HG02798 (cell line): Measurements from ENCODE around the gene GOLGA6L24.
"Not testable (repeated sequence)": the region's sequence is repeated elsewhere in the genome, so short reads cannot be mapped to it uniquely, and the experiment has no call there.

Source experiments
- ATAC-seq: cut with Tn5 transposase; IDR thresholded peaks from one replicate; pipeline ENCODE4 v1.9.1; 2021; ENCODE audit warnings: mild to moderate bottlenecking; ENCODE audit not compliant: unreplicated experiment, poor library complexity

Gene GOLGA6L24, protein sequence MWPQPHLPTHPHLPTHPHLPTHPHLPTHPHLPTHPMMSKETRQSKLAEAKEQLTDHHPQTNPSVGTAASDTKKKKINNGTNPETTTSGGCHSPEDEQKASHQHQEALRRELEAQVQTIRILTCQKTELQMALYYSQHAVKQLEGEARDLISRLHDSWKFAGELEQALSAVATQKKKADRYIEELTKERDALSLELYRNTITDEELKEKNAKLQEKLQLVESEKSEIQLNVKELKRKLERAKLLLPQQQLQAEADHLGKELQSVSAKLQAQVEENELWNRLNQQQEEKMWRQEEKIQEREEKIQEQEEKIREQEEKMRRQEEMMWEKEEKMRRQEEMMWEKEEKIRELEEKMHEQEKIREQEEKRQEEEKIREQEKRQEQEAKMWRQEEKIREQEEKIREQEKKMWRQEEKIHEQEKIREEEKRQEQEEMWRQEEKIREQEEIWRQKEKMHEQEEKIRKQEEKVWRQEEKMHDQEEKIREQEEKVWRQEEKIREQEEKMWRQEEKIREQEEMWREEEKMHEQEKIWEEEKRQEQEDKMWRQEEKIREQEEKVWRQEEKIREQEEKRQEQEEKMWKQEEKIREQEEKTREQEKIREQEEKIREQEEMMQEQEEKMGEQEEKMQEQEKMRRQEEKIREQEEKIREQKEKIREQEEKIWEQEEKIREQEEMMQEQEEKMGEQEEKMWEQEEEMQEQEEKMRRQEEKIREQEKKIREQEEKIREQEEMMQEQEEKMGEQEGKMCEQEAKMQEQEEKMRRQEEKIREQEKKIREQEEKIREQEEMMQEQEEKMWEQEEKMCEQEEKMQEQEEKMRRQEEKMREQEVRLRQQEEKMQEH

DNA sequence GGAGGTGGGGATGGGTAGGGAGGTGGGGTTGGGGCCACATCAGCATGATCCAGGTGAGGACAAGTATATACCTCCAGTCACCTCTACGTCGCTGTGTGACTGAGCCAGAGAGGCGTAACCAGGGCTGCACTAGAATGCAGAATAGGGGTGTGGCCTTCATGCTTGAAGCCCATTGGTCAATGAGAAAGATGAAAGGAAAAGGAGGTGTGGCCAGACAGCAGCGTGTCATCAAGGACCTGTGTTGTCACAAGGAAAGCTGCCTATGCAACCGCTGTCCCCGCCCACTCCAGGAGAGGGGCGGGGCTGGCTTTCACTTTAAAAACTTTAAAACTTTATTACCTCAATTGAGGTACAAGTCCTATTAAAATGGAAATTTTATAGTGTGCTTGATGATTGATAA, at the start of gene GOLGA6L24:
TSS of gene GOLGA6L24 (minus strand) at position 101 of the 400 bp plus-strand sequence. CDS start at position 40, 61 bp downstream.
- not testable (repeated sequence) for ATAC-seq

- not testable (repeated sequence) for ATAC-seq
These were observed 45.0 kb upstream of the GOLGA6L24 start for GRCh38 chr15:28402774-28403435.

DNA sequence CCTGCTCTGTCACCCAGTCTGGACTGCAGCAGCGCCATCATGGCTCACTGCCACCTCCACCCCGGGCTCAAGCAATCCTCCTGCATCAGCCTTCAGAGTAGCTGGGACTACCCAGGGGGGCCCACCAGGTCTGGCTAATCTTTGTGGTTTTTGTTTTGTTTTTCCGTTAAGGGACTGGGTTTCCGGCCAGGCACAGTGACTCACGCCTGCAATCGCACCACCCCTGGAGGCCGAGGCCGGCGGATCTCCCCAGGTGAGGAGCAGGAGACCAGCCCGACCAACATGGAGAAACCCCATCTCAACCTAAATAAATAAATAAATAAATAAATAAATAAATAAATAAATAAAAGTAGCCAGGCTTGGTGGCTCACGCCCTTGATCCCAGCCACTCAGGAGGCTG, 38.1 kb upstream of the GOLGA6L24 start:
- ATAC-seq, result not testable (repeated sequence)

- ATAC-seq, result not testable (repeated sequence)
These were observed 22.2 kb upstream of the GOLGA6L24 start for GRCh38 chr15:28380053-28380452.

- ATAC-seq, result not testable (repeated sequence)
These were observed 20.5 kb upstream of the GOLGA6L24 start, which contains the start of gene GOLGA8F for GRCh38 chr15:28378364-28378763. Gene GOLGA8F, plus strand, starts transcription at chr15:28378664. Its CDS starts 98 bp downstream, at chr15:28378762.

DNA sequence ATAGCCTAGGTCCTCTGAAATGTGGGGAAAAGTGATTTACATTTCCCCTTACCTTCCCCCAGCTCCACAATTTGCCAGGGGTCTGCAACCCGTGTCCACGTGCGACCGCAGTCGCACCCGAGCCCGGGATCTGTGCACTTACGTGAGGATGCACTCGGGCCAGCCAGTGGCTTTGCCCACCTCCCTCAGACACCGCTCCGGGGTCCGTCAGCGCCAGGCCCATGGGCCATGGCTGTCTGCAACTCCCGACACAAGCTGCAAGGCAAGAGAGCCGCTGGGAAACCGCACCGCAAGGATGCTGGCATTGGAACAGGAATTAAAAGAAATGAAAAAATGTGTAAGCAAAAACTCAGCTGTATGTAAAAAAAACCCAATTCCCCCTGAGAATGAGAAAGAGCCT, 7.6 kb upstream of the GOLGA6L24 start:
- ATAC-seq, result not testable (repeated sequence)

GRCh38 chr15:28322129-28322588, 35.7 kb downstream of the GOLGA6L24 start, which contains the start of gene HERC2:
Gene HERC2, minus strand, starts transcription at chr15:28322179. Its CDS starts 746 bp downstream, at chr15:28321433.
- not testable (repeated sequence) for ATAC-seq

- not testable (repeated sequence) for ATAC-seq
These were observed 36.4 kb downstream of the GOLGA6L24 start for GRCh38 chr15:28321358-28322078.

GRCh38 chr15:28319725-28320124, 38.2 kb downstream of the GOLGA6L24 start:
- ATAC-seq, result not testable (repeated sequence)

DNA sequence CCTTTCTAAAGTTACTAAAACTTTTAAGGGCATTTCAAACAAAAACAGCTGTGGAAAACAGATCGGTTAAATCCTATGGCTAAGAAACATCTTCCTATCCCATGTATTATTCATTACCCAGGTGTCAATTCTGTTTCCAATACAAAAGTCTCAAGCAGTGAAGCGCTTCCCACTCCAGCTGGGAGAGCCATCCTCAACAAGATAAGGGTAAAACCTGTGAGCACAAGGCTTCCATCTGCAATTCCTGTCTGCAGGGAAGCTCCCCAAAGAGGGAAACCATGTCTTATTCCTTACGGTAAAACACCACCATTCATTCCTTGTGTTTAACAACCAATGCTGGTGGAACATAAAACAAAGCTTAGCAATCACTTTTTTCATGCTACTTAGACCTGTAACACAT, 39.1 kb downstream of the GOLGA6L24 start:
- not testable (repeated sequence) for ATAC-seq

- ATAC-seq, result not testable (repeated sequence)
These were observed 39.8 kb downstream of the GOLGA6L24 start for GRCh38 chr15:28318122-28318521.

GRCh38 chr15:28316958-28317357, 40.9 kb downstream of the GOLGA6L24 start:
- ATAC-seq, result not testable (repeated sequence)

GRCh38 chr15:28310454-28310853, 47.4 kb downstream of the GOLGA6L24 start:
- not testable (repeated sequence) for ATAC-seq

DNA sequence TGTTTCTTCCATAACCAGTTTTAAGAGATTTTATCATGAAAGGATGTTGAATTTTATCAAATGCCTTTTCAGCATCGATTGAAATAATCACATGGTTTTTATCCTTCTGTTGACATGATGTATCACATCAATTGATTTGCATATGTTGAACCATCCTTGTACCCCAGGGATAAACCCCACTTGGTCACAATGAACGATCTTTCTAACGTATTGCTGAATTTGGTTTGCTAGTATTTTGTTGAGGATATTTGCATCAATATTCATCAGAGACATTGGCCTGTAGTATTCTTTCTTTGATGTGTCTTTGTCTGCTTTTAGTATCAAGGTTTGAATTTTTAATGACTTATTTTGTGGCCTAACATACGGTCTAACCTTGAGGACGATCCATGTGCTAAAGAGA, 49.2 kb downstream of the GOLGA6L24 start:
- not testable (repeated sequence) for ATAC-seq
